Measurements from ENCODE around the gene OR2A25. TPM values are rescaled to one million over a fixed set of nuclear protein-coding genes. Genes with fewer than 3 reads are reported as not detected.

Gene OR2A25
- total and polyA plus RNA-seq, 12 donors = not detected

- WGBS, 2 donors = 75 to 88% methylated on average over 3 of the region's 3 CpGs
- Histone ChIP-seq H3K9me3 (no peaks in the 10 kb centered on the region), H3K4me1 (peaks cover 0 to 14% (median 4%) of the 10 kb centered on the region in 9 donors), H3K36me3 (no peaks in the 10 kb centered on the region), H3K27ac (no peak overlapping the region), H3K27me3 (peaks cover 0 to 4% (median 0%) of the 10 kb centered on the region in 7 donors), H3K4me3 (no peak overlapping the region)
- no peak for TF ChIP-seq CTCF (IDR thresholded peaks at IDR 0.05)
- intact Hi-C loops (cut with DNase I) = loop anchor here in 4 of 10 donors (5.0 to 10.0 kb wide), 2 partner anchors 119 to 142 kb away; partner anchors contain the start of gene TCAF1 (in 3 of the 4)
- ATAC-seq = no peak
- DNase-seq = no peak
Measured at GRCh38 chr7:144024213-144024612, 45.4 kb upstream of the OR2A25 start.

- Histone ChIP-seq H3K4me1 (no peaks in the 10 kb centered on the region), H3K36me3 (no peaks in the 10 kb centered on the region), H3K4me3 (no peak overlapping the region), H3K27me3 (peaks cover 0 to 4% (median 0%) of the 10 kb centered on the region in 7 donors), H3K27ac (no peak overlapping the region), H3K9me3 (no peaks in the 10 kb centered on the region)
- no peak for ATAC-seq
- no peak for TF ChIP-seq CTCF (IDR thresholded peaks at IDR 0.05)
- no peak for DNase-seq
- intact Hi-C loops (cut with DNase I) = loop anchor here in 5 of 10 donors (5.0 to 10.0 kb wide), 3 partner anchors 122 to 294 kb away; partner anchors contain the start of gene TCAF1 (in 4 of the 5)
- 53 to 72% methylated on average over 4 of the region's 4 CpGs for WGBS, 2 donors
Measured at GRCh38 chr7:144026203-144026883, 43.3 kb upstream of the OR2A25 start.

DNA sequence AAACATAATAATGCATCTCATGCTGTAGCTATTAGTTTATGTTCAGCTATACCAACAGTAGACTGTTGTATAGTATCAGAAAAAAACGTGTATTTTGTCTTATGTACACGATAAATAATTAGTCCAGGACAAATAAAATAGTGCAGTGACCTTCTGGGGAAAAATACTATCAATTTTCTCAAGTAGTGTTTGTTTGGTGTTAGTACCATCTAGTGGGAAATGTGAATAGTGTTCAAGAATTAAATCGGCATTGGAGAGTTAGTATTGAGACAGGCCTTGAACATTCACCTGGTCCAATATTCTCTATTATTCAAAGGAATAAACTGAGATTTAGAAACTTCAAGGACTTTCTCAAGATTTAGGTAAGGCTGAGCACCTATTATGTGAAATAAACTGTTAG, 42.5 kb upstream of the OR2A25 start:
- Histone ChIP-seq H3K4me1 (no peaks in the 10 kb centered on the region), H3K27me3 (peaks cover 0 to 4% (median 0%) of the 10 kb centered on the region in 7 donors), H3K27ac (no peak overlapping the region), H3K36me3 (no peaks in the 10 kb centered on the region), H3K4me3 (no peak overlapping the region), H3K9me3 (no peaks in the 10 kb centered on the region)
- DNase-seq = no peak
- peak; percentile 30 to 73 (median 56) for TF ChIP-seq CTCF (IDR thresholded peaks at IDR 0.05)
- WGBS, 2 donors = 9% methylated on average over 3 of the region's 3 CpGs
- peak in 4 of 8 donors; percentile 46 to 57 (median 53) for ATAC-seq
- intact Hi-C loops (cut with DNase I) = loop anchor here in 5 of 10 donors (5.0 to 10.0 kb wide), 3 partner anchors 122 to 295 kb away; partner anchors contain the start of gene TCAF1 (in 4 of the 5)

GRCh38 chr7:144027974-144028373, 41.6 kb upstream of the OR2A25 start:
- intact Hi-C loops (cut with DNase I) = loop anchor here in 5 of 10 donors (5.0 to 10.0 kb wide), 3 partner anchors 123 to 296 kb away; partner anchors contain the start of gene TCAF1 (in 4 of the 5)
- H3K27ac ChIP-seq = no peak overlapping the region
- 41 to 80% methylated on average over 1 of the region's 1 CpG for WGBS, 2 donors
- no peak overlapping the region for H3K4me3 ChIP-seq
- no peak for ATAC-seq
- H3K36me3 ChIP-seq = no peaks in the 10 kb centered on the region
- DNase-seq = no peak
- no peak for TF ChIP-seq CTCF (IDR thresholded peaks at IDR 0.05)
- peaks cover 0 to 4% (median 0%) of the 10 kb centered on the region in 7 donors for H3K27me3 ChIP-seq
- H3K9me3 ChIP-seq = no peaks in the 10 kb centered on the region
- H3K4me1 ChIP-seq = peaks cover 0 to 4% (median 0%) of the 10 kb centered on the region in 9 donors
